B cell (primary cell): ENCODE data around the gene VPS8. TPM values are rescaled to one million over a fixed set of nuclear protein-coding genes. Genes with fewer than 3 reads are reported as not detected.
A peak's percentile ranks its signal among the peaks of the same experiment; 100 is the strongest.

Experiments
- ATAC-seq: fragments of 200-7000 bp; cut with Tn5 transposase; one replicate; pipeline ENCODE4 v1.10.0; 2021; ENCODE audit warnings: low read depth, mild to moderate bottlenecking, moderate number of reproducible peaks, moderate library complexity
- CTCF ChIA-PET: fragments of 350-600 bp; sonication (Branson Sonifier 250); formaldehyde crosslinking; loops from one replicate; lab custom pipeline; 2021; ENCODE audit warnings: antibody characterized with exemption, inconsistent platforms; lab: Charles Lee
- POLR2A ChIA-PET: fragments of 350-600 bp; sonication (Branson Sonifier 250); formaldehyde crosslinking; loops from one replicate; lab custom pipeline; 2021; ENCODE audit warnings: antibody characterized with exemption; lab: Charles Lee
- DNase-seq: peaks from one replicate; pipeline ENCODE4 v3.0.0; 2013
- H2AFZ ChIP-seq: 2 replicates; pipeline ENCODE4 v1.6.1; 2012; ENCODE audit warnings: mild to moderate bottlenecking, low read depth, low read length; ENCODE audit not compliant: insufficient read depth, poor library complexity, severe bottlenecking
- H3K27ac ChIP-seq, 2 donors: 1 replicate in 1 of 2; 2 replicates in 1 of 2; pipeline ENCODE4 v1.5.1; 2012 to 2013; ENCODE audit warnings: low read length in 2 of 2, mild to moderate bottlenecking in 2 of 2, moderate library complexity in 1 of 2
- H3K27me3 ChIP-seq, 4 experiments: fragments of 200-600 bp in 1 of 4; sonication (generic) in 1 of 4; replicated peaks in 1 of 4; 1 replicate in 2 of 4; 2 replicates in 2 of 4; pipeline versions ENCODE4 v1.6.1 to v1.7.0; 2013 to 2016; ENCODE audit warnings: low read length in 3 of 4, mild to moderate bottlenecking in 2 of 4, mixed read lengths in 1 of 4, moderate library complexity in 1 of 4; ENCODE audit not compliant: insufficient read depth in 4 of 4, control insufficient read depth in 3 of 4; ENCODE audit errors: control extremely low read depth in 1 of 4
- H3K36me3 ChIP-seq, 2 experiments: replicated peaks in 1 of 2; 1 replicate in 1 of 2; 2 replicates in 1 of 2; pipeline versions ENCODE4 v1.6.1 to v1.7.1; 2013; ENCODE audit warnings: low read length in 1 of 2; ENCODE audit not compliant: insufficient read depth in 2 of 2, control insufficient read depth in 1 of 2; ENCODE audit errors: control extremely low read depth in 1 of 2, extremely low read depth in 1 of 2
- H3K4me1 ChIP-seq, 2 donors: fragments of 200-600 bp in 1 of 2; sonication (generic) in 1 of 2; 1 replicate in 1 of 2; 2 replicates in 1 of 2; pipeline versions ENCODE4 v1.5.1 to v1.6.1; 2013 to 2017; ENCODE audit warnings: low read length in 2 of 2; ENCODE audit not compliant: control insufficient read depth in 2 of 2, insufficient read depth in 2 of 2
- H3K4me2 ChIP-seq: replicated peaks from 2 replicates; pipeline ENCODE3; 2012; ENCODE audit warnings: mild to moderate bottlenecking, low read depth, low read length; ENCODE audit not compliant: poor library complexity, severe bottlenecking
- H3K4me3 ChIP-seq, 5 experiments: fragments of 200-600 bp in 1 of 5; sonication (generic) in 1 of 5; 1 replicate in 3 of 5; 2 replicates in 2 of 5; pipeline versions ENCODE4 v1.5.1 to v1.7.0; 2011 to 2016; ENCODE audit warnings: low read length in 4 of 5, mild to moderate bottlenecking in 4 of 5, low read depth in 2 of 5, control low read depth in 1 of 5, moderate library complexity in 1 of 5; ENCODE audit not compliant: insufficient read depth in 1 of 5; ENCODE audit errors: control extremely low read depth in 1 of 5, extremely low read depth in 1 of 5
- H3K79me2 ChIP-seq: fragments of 200-600 bp; sonication (generic); one replicate; pipeline ENCODE4 v1.6.0; 2016; ENCODE audit warnings: low read length; ENCODE audit not compliant: control insufficient read depth, insufficient read depth
- H3K9ac ChIP-seq: fragments of 200-600 bp; sonication (generic); 2 replicates; pipeline ENCODE4 v1.6.1; 2017; ENCODE audit warnings: mild to moderate bottlenecking, low read length, moderate library complexity
- H3K9me3 ChIP-seq, 3 donors: one replicate each; pipeline versions ENCODE4 v1.6.1 to v1.7.1; 2013; ENCODE audit warnings: low read length in 2 of 3; ENCODE audit not compliant: control insufficient read depth in 2 of 3, insufficient read depth in 1 of 3; ENCODE audit errors: control extremely low read depth in 1 of 3
- H4K20me1 ChIP-seq: 2 replicates; pipeline ENCODE4 v1.6.0; 2012; ENCODE audit warnings: mild to moderate bottlenecking, low read length; ENCODE audit not compliant: insufficient read depth, control insufficient read depth, poor library complexity, severe bottlenecking
- H3K27ac Mint-ChIP-seq: one replicate; pipeline ENCODE4 v1.8.0; 2021; ENCODE audit warnings: mixed read lengths
- H3K27me3 Mint-ChIP-seq: one replicate; pipeline ENCODE4 v1.8.0; 2021; ENCODE audit warnings: mixed read lengths
- H3K4me1 Mint-ChIP-seq: one replicate; pipeline ENCODE4 v1.8.0; 2021; ENCODE audit warnings: mixed read lengths
- H3K4me3 Mint-ChIP-seq: one replicate; pipeline ENCODE4 v1.8.0; 2021; ENCODE audit warnings: mixed read lengths
- H3K9me3 Mint-ChIP-seq: one replicate; pipeline ENCODE4 v1.8.0; 2022; ENCODE audit warnings: mixed read lengths; ENCODE audit not compliant: insufficient read depth
- CTCF ChIP-seq: fragments of 200-600 bp; IDR thresholded peaks from one replicate; pipeline ENCODE4 v1.8.0; 2022; ENCODE audit warnings: antibody characterized with exemption, mild to moderate bottlenecking
- EZH2 ChIP-seq: IDR thresholded peaks from 2 replicates; pipeline ENCODE4 v1.6.1; 2012; ENCODE audit warnings: borderline replicate concordance, low read depth, mild to moderate bottlenecking, moderate library complexity, low read length; ENCODE audit not compliant: insufficient read depth, poor library complexity, severe bottlenecking
- WGBS: methylation state at CpG from one replicate; pipeline ENCODE4 v1.1.5; 2013; ENCODE audit warnings: missing lambda C conversion rate; ENCODE audit not compliant: insufficient coverage; 5-methylcytosine and 5-hydroxymethylcytosine counted together
- intact Hi-C: fragments of 100-400 bp; cut with micrococcal nuclease; formaldehyde crosslinking; loops from one replicate; pipeline ENCODE4 v1.10.0; 2022
- polyA plus RNA-seq: library from polyadenylated mRNA; depleted of rRNA; stranded (reverse); fragments of >200 nt; gene quantifications from 2 replicates; pipeline ENCODE4 v1.2.3, GENCODE V29; 2012
- total RNA-seq, 2 donors: library from RNA; stranded (reverse); fragments of 120-200 nt in 1 of 2; gene quantifications; 1 replicate in 1 of 2; 2 replicates in 1 of 2; pipeline versions ENCODE4 v1.2.3 to v1.2.4, GENCODE V29; 2013 to 2022

VPS8 gene
- total and polyA plus RNA-seq, 2 donors (not counting 1 experiment from before 2014, with no cell fraction given), result 18.3 to 95.6 TPM

DNA sequence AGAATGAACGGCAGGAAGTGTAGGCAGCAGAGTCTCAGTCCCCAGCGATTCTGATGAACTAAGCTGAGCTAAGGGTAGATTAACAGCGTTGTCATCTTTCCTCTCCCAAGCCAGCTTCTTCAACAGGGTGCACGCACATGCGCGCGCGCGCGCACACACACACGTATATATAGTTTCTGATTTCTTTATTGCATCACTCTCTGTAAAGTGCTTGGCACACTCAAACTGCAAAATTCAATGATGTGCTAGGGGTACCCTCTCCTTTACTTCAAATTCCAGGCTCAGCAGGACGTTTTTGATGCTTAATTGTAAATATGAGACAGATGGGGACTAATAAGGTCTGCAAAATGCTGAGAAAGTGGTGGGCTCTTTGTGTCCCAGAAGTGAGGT, 26.1 kb upstream of the VPS8 start:
- WGBS, result 73% methylated on average over 3 of the region's 12 CpGs
- no peak overlapping the region for H2AFZ ChIP-seq
- H3K4me3 Mint-ChIP-seq, result no peak overlapping the region
- ATAC-seq, result no peak
- DNase-seq, result no peak
- H3K27me3 ChIP-seq, result peaks cover 0 to 6% (median 1%) of the 10 kb centered on the region in 4 experiments
- H3K4me2 ChIP-seq, result no peak overlapping the region
- no peaks in the 10 kb centered on the region for H4K20me1 ChIP-seq
- no peak overlapping the region for H3K9ac ChIP-seq
- no peaks in the 10 kb centered on the region for H3K9me3 ChIP-seq
- no peak for TF ChIP-seq CTCF
- no peak for TF ChIP-seq EZH2
- ChIA-PET CTCF (interaction anchor here (0.8 to 1.6 kb wide), 2 partner anchors 13 to 244 kb away, joined by 3 read pairs; no protein-coding TSS in a partner anchor), POLR2A (no interaction called here)
- H3K4me1 ChIP-seq, result peaks cover 15 to 23% of the 10 kb centered on the region in 2 donors
- intact Hi-C loops, result no loop called here
- H3K27ac Mint-ChIP-seq, result no peak overlapping the region
- no peaks in the 10 kb centered on the region for H3K9me3 Mint-ChIP-seq
- H3K27ac ChIP-seq, result no peak overlapping the region
- H3K36me3 ChIP-seq, result no peaks in the 10 kb centered on the region
- peaks cover 25% of the 10 kb centered on the region for H3K27me3 Mint-ChIP-seq
- no peaks in the 10 kb centered on the region for H3K79me2 ChIP-seq
- peaks cover 19% of the 10 kb centered on the region for H3K4me1 Mint-ChIP-seq
- no peak overlapping the region for H3K4me3 ChIP-seq

GRCh38 chr3:184786280-184786941, 25.6 kb upstream of the VPS8 start:
- 23% methylated on average over 9 of the region's 10 CpGs for WGBS
- Histone ChIP-seq H3K4me3 (no peak overlapping the region), H3K9ac (no peak overlapping the region), H3K4me2 (peak overlapping the region; percentile 13), H3K27ac (no peak overlapping the region), H4K20me1 (no peaks in the 10 kb centered on the region), H3K27me3 (peaks cover 0 to 6% (median 1%) of the 10 kb centered on the region in 4 experiments), H3K9me3 (no peaks in the 10 kb centered on the region), H3K79me2 (no peaks in the 10 kb centered on the region), H3K4me1 (peaks cover 15 to 23% of the 10 kb centered on the region in 2 donors), H3K36me3 (no peaks in the 10 kb centered on the region), H2AFZ (no peak overlapping the region)
- no peak overlapping the region for H3K4me3 Mint-ChIP-seq
- DNase-seq (no peak), ATAC-seq (no peak)
- peaks cover 22% of the 10 kb centered on the region for H3K27me3 Mint-ChIP-seq
- ChIA-PET CTCF (interaction anchor here (0.8 to 1.6 kb wide), 2 partner anchors 14 to 245 kb away, joined by 3 read pairs; no protein-coding TSS in a partner anchor), POLR2A (no interaction called here)
- H3K4me1 Mint-ChIP-seq, result peaks cover 19% of the 10 kb centered on the region
- H3K9me3 Mint-ChIP-seq, result no peaks in the 10 kb centered on the region
- TF ChIP-seq EZH2 (no peak), CTCF (no peak)
- intact Hi-C loops, result no loop called here
- H3K27ac Mint-ChIP-seq, result no peak overlapping the region
